HepG2 (cell line): Measurements from ENCODE around the gene KCNK18.

Experiments used
- JUN ChIP-seq: sonication (generic); formaldehyde crosslinking; IDR thresholded peaks from 2 replicates; pipeline ENCODE4 v1.4.0; 2020; ENCODE audit warnings: mild to moderate bottlenecking, missing genetic modification reagents
- RAD21 ChIP-seq: fragments of 450-650 bp; formaldehyde crosslinking; IDR thresholded peaks from 2 replicates; pipeline ENCODE4 v1.5.0; 2020; ENCODE audit warnings: mild to moderate bottlenecking
- TF ChIP-seq, protein P1 (sequence below): sonication (generic); formaldehyde crosslinking; IDR thresholded peaks from 2 replicates; pipeline ENCODE4 v1.5.0; 2020; ENCODE audit warnings: mild to moderate bottlenecking, missing genetic modification reagents, moderate library complexity
- TF ChIP-seq, protein P2 (sequence below): sonication (generic); formaldehyde crosslinking; IDR thresholded peaks from 2 replicates; pipeline ENCODE4 v1.5.1; 2020; ENCODE audit warnings: mild to moderate bottlenecking, missing genetic modification reagents, borderline replicate concordance

DNA sequence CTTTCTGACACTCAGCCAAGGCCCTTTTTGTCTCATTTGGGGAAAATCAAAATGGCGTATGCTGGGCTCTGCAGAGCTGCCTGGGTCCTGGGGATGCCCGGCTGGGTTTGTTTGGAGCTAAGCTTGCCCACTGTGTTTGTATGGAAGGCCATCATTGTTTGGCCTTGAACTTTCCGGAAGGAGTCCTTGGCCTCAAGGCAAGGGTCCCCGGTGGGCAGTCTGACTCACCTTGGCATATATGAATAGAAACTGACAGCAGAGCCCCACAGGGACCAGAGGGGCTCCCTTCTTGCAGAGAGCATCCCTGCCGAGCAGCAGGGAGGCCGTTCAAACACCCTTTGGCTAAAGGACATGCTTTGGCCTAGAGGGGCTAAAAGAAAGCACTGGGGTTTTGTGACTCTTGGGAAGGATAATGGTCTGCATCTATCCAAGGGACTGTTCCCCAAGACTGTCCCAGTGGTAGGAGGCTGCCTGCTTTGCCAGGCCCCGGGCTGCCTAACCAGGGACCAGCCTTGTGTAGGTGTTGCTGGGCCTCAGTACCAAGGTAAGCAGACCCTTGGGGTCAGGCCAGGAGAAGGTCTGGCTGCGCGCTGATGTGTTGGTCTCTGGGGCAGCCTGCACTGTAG lies 58.7 kb downstream of the KCNK18 start:
- TF ChIP-seq, protein P1, sequence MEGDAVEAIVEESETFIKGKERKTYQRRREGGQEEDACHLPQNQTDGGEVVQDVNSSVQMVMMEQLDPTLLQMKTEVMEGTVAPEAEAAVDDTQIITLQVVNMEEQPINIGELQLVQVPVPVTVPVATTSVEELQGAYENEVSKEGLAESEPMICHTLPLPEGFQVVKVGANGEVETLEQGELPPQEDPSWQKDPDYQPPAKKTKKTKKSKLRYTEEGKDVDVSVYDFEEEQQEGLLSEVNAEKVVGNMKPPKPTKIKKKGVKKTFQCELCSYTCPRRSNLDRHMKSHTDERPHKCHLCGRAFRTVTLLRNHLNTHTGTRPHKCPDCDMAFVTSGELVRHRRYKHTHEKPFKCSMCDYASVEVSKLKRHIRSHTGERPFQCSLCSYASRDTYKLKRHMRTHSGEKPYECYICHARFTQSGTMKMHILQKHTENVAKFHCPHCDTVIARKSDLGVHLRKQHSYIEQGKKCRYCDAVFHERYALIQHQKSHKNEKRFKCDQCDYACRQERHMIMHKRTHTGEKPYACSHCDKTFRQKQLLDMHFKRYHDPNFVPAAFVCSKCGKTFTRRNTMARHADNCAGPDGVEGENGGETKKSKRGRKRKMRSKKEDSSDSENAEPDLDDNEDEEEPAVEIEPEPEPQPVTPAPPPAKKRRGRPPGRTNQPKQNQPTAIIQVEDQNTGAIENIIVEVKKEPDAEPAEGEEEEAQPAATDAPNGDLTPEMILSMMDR: no peak
- TF ChIP-seq, protein P2, sequence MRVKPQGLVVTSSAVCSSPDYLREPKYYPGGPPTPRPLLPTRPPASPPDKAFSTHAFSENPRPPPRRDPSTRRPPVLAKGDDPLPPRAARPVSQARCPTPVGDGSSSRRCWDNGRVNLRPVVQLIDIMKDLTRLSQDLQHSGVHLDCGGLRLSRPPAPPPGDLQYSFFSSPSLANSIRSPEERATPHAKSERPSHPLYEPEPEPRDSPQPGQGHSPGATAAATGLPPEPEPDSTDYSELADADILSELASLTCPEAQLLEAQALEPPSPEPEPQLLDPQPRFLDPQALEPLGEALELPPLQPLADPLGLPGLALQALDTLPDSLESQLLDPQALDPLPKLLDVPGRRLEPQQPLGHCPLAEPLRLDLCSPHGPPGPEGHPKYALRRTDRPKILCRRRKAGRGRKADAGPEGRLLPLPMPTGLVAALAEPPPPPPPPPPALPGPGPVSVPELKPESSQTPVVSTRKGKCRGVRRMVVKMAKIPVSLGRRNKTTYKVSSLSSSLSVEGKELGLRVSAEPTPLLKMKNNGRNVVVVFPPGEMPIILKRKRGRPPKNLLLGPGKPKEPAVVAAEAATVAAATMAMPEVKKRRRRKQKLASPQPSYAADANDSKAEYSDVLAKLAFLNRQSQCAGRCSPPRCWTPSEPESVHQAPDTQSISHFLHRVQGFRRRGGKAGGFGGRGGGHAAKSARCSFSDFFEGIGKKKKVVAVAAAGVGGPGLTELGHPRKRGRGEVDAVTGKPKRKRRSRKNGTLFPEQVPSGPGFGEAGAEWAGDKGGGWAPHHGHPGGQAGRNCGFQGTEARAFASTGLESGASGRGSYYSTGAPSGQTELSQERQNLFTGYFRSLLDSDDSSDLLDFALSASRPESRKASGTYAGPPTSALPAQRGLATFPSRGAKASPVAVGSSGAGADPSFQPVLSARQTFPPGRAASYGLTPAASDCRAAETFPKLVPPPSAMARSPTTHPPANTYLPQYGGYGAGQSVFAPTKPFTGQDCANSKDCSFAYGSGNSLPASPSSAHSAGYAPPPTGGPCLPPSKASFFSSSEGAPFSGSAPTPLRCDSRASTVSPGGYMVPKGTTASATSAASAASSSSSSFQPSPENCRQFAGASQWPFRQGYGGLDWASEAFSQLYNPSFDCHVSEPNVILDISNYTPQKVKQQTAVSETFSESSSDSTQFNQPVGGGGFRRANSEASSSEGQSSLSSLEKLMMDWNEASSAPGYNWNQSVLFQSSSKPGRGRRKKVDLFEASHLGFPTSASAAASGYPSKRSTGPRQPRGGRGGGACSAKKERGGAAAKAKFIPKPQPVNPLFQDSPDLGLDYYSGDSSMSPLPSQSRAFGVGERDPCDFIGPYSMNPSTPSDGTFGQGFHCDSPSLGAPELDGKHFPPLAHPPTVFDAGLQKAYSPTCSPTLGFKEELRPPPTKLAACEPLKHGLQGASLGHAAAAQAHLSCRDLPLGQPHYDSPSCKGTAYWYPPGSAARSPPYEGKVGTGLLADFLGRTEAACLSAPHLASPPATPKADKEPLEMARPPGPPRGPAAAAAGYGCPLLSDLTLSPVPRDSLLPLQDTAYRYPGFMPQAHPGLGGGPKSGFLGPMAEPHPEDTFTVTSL (CRISPR knock-in tag): no peak
- TF ChIP-seq RAD21 (no peak), JUN (CRISPR knock-in tag) (no peak)
